Measurements from ENCODE around the gene MANEA. TPM values are rescaled to one million over a fixed set of nuclear protein-coding genes. Genes with fewer than 3 reads are reported as not detected.

Gene MANEA
- polyA plus RNA-seq, 3 donors from 2014 or later, result 2.2 to 6.2 (median 3.8) TPM

- no peaks in the 10 kb centered on the region for H3K4me1 Mint-ChIP-seq
- peak overlapping the region in 2 of 6 donors; percentile 1 to 2 for H3K27ac Mint-ChIP-seq
- peaks cover 0 to 3% (median 0%) of the 10 kb centered on the region in 3 donors for H3K27me3 Mint-ChIP-seq (ENCODE audit: low read depth in 3 of 3)
- no peak for DNase-seq
- no peak overlapping the region for H3K4me3 Mint-ChIP-seq
- H3K36me3 Mint-ChIP-seq, result peaks cover 6 to 16% (median 13%) of the 10 kb centered on the region in 3 donors
- H3K9me3 Mint-ChIP-seq, result no peaks in the 10 kb centered on the region
Measured at GRCh38 chr6:95599706-95600105, 22.4 kb downstream of the MANEA start.

- peaks cover 0 to 1% (median 0%) of the 10 kb centered on the region in 3 donors for H3K27me3 Mint-ChIP-seq (ENCODE audit: low read depth in 3 of 3)
- peaks cover 11 to 18% (median 16%) of the 10 kb centered on the region in 3 donors for H3K36me3 Mint-ChIP-seq
- no peaks in the 10 kb centered on the region for H3K4me1 Mint-ChIP-seq
- no peak overlapping the region for H3K4me3 Mint-ChIP-seq
- no peak overlapping the region for H3K27ac Mint-ChIP-seq
- no peak for DNase-seq
- H3K9me3 Mint-ChIP-seq, result no peaks in the 10 kb centered on the region
Measured at GRCh38 chr6:95601133-95601532, 23.8 kb downstream of the MANEA start.

GRCh38 chr6:95614094-95614493, 36.8 kb downstream of the MANEA start:
- Mint-ChIP-seq H3K4me1 (no peaks in the 10 kb centered on the region), H3K27ac (no peak overlapping the region), H3K9me3 (no peaks in the 10 kb centered on the region), H3K27me3 (ENCODE audit: low read depth in 3 of 3) (no peaks in the 10 kb centered on the region), H3K36me3 (no peaks in the 10 kb centered on the region), H3K4me3 (no peak overlapping the region)
- no peak for DNase-seq

GRCh38 chr6:95629551-95629950, 52.2 kb downstream of the MANEA start:
- Mint-ChIP-seq H3K4me3 (no peak overlapping the region), H3K36me3 (no peaks in the 10 kb centered on the region), H3K9me3 (peaks cover 0 to 20% (median 2%) of the 10 kb centered on the region in 6 donors), H3K27me3 (ENCODE audit: low read depth in 3 of 3) (peaks cover 0 to 3% (median 2%) of the 10 kb centered on the region in 3 donors), H3K4me1 (no peaks in the 10 kb centered on the region), H3K27ac (no peak overlapping the region)
- DNase-seq, result no peak

GRCh38 chr6:95636552-95637431, 59.5 kb downstream of the MANEA start:
- DNase-seq, result no peak
- peaks cover 3 to 5% (median 4%) of the 10 kb centered on the region in 3 donors for H3K27me3 Mint-ChIP-seq (ENCODE audit: low read depth in 3 of 3)
- H3K4me3 Mint-ChIP-seq, result no peak overlapping the region
- H3K36me3 Mint-ChIP-seq, result no peaks in the 10 kb centered on the region
- H3K9me3 Mint-ChIP-seq, result peaks cover 0 to 14% (median 0%) of the 10 kb centered on the region in 6 donors
- H3K27ac Mint-ChIP-seq, result no peak overlapping the region
- no peaks in the 10 kb centered on the region for H3K4me1 Mint-ChIP-seq

- no peak overlapping the region for H3K27ac Mint-ChIP-seq
- H3K4me3 Mint-ChIP-seq, result no peak overlapping the region
- H3K27me3 Mint-ChIP-seq (ENCODE audit: low read depth in 3 of 3), result peaks cover 0 to 2% (median 2%) of the 10 kb centered on the region in 3 donors
- peaks cover 3 to 14% (median 8%) of the 10 kb centered on the region in 6 donors for H3K9me3 Mint-ChIP-seq
- no peaks in the 10 kb centered on the region for H3K36me3 Mint-ChIP-seq
- DNase-seq, result no peak
- no peaks in the 10 kb centered on the region for H3K4me1 Mint-ChIP-seq
Measured at GRCh38 chr6:95648636-95649035, 71.3 kb downstream of the MANEA start.

- peaks cover 0 to 2% (median 2%) of the 10 kb centered on the region in 3 donors for H3K27me3 Mint-ChIP-seq (ENCODE audit: low read depth in 3 of 3)
- H3K9me3 Mint-ChIP-seq, result peaks cover 0 to 13% (median 8%) of the 10 kb centered on the region in 6 donors
Measured at GRCh38 chr6:95649451-95649850, 72.1 kb downstream of the MANEA start.

GRCh38 chr6:95654176-95654575, 76.8 kb downstream of the MANEA start:
- H3K9me3 Mint-ChIP-seq, result peaks cover 0 to 17% (median 4%) of the 10 kb centered on the region in 6 donors
- no peak for DNase-seq
- no peak overlapping the region for H3K4me3 Mint-ChIP-seq
- H3K27me3 Mint-ChIP-seq (ENCODE audit: low read depth in 3 of 3), result no peaks in the 10 kb centered on the region
- H3K4me1 Mint-ChIP-seq, result no peaks in the 10 kb centered on the region
- no peaks in the 10 kb centered on the region for H3K36me3 Mint-ChIP-seq
- H3K27ac Mint-ChIP-seq, result no peak overlapping the region

More at GRCh38 chr6:95649451-95649850, 72.1 kb downstream of the MANEA start:
- H3K36me3 Mint-ChIP-seq, result no peaks in the 10 kb centered on the region
- no peaks in the 10 kb centered on the region for H3K4me1 Mint-ChIP-seq
- H3K27ac Mint-ChIP-seq, result no peak overlapping the region
- H3K4me3 Mint-ChIP-seq, result no peak overlapping the region
- DNase-seq, result no peak

- peaks cover 0 to 2% (median 0%) of the 10 kb centered on the region in 3 donors for H3K27me3 Mint-ChIP-seq (ENCODE audit: low read depth in 3 of 3)
- no peaks in the 10 kb centered on the region for H3K4me1 Mint-ChIP-seq
- no peak overlapping the region for H3K27ac Mint-ChIP-seq
- no peaks in the 10 kb centered on the region for H3K36me3 Mint-ChIP-seq
- DNase-seq, result no peak
- peaks cover 0 to 8% (median under 1%) of the 10 kb centered on the region in 6 donors for H3K9me3 Mint-ChIP-seq
- H3K4me3 Mint-ChIP-seq, result no peak overlapping the region
Measured at GRCh38 chr6:95658886-95659285, 81.6 kb downstream of the MANEA start.

Data from immature natural killer cell (primary cell).